PFSK-1 (cell line): ENCODE measurements around the gene CCSER2.

Experiments
- POLR2AphosphoS5 ChIP-seq: IDR thresholded peaks from 2 replicates; pipeline ENCODE4 v1.6.1; 2012; ENCODE audit warnings: low read depth, mild to moderate bottlenecking, control low read depth, low read length, moderate library complexity
- SIN3A ChIP-seq: IDR thresholded peaks from 2 replicates; pipeline ENCODE4 v1.6.1; 2012; ENCODE audit warnings: mild to moderate bottlenecking, low read length, moderate library complexity, borderline replicate concordance; ENCODE audit not compliant: insufficient read depth
- TAF1 ChIP-seq: IDR thresholded peaks from 2 replicates; pipeline ENCODE4 v1.6.1; 2012; ENCODE audit warnings: low read length, control low read depth, borderline replicate concordance; ENCODE audit not compliant: insufficient read depth

DNA sequence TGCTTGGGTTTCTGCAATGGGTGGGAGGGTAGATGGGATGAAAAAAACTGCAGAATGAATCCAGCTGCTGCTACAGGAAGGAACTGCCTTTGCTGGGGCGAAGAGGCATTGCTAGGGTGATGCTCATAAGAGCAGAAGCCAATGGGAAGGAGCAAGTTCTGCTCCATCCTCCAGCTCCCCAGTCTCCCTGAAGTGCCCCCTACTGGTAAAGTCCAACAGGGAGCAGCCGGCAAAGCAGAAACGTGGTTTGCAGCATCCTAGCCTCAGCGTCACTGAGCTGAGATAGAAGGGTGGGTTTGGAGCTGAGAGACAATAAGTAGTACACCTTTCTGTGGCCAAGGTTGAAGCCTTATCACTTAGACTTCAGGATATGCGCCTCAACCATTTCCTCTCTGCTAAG is 220.5 kb downstream of the CCSER2 start:
- TF ChIP-seq POLR2AphosphoS5 (no peak), SIN3A (no peak), TAF1 (no peak)
